GM04504 (cell line): ENCODE measurements around the gene LIPG.

ENCODE experiments used
- DNase-seq: peaks from one replicate; pipeline ENCODE4 v3.0.0-alpha.2; 2012; ENCODE audit warnings: low read depth

Gene LIPG

GRCh38 chr18:49638891-49639557, 77.2 kb downstream of the LIPG start:
- DNase-seq: no peak

GRCh38 chr18:49639643-49640391, 78.0 kb downstream of the LIPG start:
- no peak for DNase-seq

GRCh38 chr18:49640741-49641140, 78.9 kb downstream of the LIPG start:
- DNase-seq: no peak

GRCh38 chr18:49645196-49645595, 83.3 kb downstream of the LIPG start:
- no peak for DNase-seq

DNA sequence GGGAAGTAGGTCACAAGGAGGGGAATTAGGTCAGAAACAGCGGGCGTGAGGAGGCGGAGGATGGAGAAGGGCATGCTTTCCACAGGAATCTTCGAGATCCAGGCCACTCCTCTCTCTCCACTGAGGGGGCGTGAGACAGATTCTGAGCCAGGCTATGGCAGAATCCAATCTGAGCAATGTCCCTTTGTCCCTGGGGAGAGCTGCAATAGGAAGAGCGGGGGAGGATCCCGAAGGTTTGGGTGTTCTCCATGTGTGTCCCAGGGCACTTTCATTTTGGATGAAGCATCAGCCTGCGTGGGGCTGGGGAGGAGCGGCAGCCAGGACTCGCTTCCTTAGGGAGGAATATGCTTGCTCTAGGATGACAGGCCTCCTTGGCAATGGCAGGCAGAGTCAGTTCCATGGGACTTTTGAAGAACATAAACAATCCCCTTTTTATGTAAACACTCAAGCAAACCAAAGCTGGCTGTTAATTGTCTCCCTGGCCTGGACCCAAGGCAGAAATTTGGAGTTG, 84.0 kb downstream of the LIPG start:
- DNase-seq: no peak

DNA sequence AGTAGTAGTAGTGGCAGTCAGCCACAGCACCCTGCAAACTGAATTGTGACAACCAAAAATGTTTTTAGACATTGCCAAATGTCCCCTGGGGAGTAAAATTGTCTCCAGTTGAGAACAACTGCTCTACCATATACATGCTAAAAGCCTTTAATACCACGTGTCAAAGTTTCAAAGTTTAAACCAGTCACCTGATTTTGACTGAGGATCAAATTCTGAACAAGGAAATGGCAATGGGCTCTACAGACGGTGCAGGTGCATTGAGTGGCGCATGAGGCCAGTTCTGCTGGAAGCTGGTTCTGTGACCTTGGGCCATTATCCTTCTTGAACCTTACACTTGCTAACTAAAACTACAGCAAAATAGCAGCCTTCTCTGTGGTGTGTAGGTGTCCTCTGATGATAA, 85.0 kb downstream of the LIPG start:
- no peak for DNase-seq

DNA sequence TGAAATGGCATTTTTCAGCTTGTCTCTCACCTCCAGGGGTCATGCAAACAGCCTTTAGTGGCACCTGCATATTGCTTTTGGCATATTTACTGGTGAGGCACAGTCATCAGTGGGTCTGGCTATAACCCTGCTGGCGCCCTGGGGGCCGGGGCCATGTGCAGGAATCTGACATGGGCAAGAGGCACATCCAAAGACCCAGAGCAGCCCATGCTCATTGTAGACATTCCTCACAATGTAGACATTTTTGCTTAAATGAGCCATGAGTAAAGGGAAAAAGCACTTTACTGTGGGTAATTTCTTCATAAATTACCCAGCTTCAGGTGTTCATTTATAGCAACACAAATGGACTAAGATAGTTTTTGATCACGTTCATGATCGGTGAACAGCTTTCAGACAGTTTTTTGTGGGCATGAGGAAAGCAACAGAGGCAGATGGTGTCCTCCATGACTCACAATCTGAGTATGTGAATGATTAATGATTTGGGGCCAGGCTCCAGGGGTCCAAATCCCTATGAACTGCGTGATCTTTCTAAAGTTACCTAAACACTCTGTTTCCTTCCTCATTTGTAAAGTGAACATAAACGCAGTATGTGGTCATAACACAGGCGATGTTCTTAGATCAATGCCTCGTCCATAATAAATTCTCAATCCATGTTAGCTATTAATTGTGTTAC, 85.8 kb downstream of the LIPG start:
- no peak for DNase-seq

GRCh38 chr18:49648326-49648725, 86.5 kb downstream of the LIPG start:
- DNase-seq: no peak
